GM19023 (cell line): ENCODE results near the gene SHISA7.

Experiments
- ATAC-seq: cut with Tn5 transposase; IDR thresholded peaks from one replicate; pipeline ENCODE4 v1.9.1; 2021; ENCODE audit warnings: mild to moderate bottlenecking, moderate library complexity; ENCODE audit not compliant: unreplicated experiment

SHISA7 gene

DNA sequence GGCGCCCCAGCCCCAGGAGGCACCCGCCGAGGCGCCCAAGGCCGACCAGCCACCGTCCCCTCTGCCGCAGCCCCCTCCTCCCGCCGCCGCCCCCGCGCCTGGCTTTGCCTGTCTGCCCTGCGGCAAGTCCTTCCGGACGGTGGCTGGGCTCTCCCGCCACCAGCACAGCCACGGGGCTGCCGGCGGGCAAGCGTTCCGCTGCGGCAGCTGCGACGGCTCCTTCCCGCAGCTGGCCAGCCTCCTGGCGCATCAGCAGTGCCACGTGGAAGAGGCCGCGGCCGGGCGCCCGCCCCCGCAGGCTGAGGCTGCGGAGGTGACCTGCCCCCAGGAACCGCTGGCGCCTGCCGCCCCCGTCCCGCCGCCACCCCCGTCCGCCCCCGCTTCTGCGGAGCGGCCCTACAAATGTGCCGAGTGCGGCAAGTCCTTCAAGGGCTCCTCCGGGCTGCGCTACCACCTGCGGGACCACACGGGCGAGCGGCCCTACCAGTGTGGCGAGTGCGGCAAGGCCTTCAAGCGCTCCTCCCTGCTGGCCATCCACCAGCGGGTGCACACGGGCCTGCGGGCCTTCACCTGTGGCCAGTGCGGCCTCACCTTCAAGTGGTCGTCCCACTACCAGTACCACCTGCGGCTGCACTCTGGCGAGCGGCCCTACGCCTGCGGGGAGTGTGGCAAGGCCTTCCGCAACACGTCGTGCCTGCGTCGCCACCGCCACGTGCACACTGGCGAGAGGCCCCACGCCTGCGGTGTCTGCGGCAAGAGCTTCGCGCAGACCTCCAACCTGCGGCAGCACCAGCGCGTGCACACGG is 39.3 kb upstream of the SHISA7 start:
- ATAC-seq = no peak

- no peak for ATAC-seq
Observed at GRCh38 chr19:55481794-55482155, 38.7 kb upstream of the SHISA7 start.

DNA sequence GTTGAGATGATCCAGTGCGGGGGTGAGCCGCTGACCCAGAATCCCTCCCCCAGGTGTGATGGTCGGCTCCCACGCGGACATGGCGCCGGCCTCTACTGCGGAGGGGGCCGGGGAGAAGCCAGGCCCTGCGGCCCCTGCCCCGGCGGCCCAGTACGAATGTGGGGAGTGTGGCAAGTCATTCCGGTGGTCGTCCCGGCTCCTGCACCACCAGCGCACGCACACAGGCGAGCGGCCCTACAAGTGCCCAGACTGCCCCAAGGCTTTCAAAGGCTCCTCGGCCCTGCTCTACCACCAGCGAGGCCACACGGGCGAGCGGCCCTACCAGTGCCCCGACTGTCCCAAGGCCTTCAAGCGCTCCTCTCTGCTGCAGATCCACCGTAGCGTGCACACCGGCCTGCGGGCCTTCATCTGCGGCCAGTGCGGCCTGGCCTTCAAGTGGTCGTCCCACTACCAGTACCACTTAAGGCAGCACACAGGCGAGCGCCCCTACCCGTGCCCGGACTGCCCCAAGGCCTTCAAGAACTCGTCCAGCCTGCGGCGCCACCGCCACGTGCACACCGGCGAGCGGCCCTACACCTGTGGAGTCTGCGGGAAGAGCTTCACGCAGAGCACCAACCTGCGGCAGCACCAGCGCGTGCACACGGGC is 38.2 kb upstream of the SHISA7 start:
- no peak for ATAC-seq

DNA sequence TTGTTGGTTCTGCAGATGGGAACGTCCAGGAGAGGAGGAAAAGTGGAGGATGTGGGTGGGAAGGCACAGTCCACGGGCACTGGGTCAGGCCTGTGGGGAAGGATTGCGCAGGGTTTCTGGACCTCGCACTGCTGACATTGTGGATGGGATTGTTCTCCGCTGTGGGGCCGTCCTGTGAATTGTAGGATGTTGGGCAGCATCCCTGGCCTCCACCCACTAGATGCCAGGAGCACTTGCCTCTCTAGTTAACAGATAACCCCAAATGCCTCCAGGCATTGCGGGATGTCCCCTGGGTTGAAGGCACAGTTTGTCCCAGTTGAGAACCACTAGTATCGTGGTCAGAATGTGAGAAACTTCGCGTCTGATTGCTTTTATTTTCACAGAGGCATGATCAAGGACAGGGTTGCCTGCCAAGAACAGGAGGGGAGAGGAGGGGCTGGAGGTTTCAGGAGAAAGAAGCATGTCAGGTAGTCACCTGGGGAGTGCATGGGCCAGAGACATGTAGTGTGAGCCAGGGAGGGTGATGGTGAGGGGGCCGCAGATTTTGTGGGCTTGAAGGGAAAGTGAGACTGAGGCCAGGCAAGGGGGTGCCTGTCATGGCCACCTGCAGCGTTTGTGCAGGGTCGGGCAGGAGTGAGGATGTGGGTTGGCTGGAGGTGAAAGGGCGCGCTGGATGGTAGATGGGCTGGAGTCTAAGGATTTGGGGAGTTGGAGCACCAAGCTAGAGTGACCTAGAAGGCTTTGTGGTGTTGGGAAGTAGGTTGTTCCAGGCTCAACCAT is 36.5 kb upstream of the SHISA7 start:
- ATAC-seq = no peak

DNA sequence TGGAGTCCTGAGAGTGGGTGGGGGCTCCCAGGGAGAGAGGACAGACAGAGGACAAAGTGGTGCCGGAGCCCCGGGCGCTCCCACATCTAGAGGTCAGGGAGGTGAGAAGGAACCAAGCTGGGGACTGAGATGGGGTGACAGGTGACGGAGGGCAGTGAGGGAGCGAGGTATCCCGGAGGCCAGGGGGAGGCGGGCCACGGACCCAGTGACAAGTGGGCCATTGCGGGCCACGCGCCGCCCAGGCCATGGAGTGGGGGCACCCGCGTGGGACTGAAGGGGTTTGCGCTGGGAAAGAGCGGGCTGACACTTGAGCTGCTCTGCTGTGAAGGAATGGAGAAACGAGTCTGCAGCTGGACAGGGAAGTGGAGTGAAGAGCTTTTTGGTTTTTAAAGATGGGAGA is 35.9 kb upstream of the SHISA7 start:
- ATAC-seq = no peak

DNA sequence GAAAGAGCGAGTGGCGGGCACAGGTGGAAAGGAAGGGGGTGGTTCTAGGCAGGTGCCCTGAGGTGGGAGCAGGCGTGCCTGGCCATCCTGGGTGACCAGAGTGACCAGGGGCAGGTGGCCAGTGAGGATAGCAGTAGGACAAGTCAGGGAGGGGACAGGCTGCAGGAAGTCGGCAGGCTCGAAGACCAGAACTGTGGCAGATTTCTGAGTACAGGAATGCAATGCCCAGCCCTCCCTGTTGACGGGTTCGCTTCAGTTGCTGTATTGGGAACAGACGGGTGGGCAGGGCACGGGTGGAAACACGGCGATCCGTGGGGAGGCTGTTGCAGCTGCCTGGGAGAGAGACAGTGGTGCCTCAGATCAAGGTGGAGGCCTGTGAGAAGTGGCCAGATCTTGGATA is 35.3 kb upstream of the SHISA7 start:
- no peak for ATAC-seq

DNA sequence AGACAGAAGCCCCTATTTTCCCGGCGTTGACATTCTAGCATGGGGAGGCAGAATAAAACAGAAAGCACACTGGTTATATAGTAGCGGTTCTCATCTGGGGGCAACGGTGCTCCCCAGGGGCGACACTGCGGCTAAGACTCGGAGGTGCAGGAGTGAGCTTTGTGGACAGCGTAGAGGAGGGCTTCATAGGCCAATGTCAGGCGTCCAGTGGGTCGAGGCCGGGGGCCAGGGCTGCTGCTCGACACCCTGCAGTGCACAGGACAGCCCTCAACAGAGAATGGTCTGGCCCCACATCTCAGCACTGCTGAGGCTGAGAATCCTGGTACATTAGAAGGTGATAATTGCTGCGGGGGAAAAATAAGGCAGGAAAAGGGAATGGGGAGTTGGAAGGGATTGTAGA is 34.8 kb upstream of the SHISA7 start:
- ATAC-seq = no peak

DNA sequence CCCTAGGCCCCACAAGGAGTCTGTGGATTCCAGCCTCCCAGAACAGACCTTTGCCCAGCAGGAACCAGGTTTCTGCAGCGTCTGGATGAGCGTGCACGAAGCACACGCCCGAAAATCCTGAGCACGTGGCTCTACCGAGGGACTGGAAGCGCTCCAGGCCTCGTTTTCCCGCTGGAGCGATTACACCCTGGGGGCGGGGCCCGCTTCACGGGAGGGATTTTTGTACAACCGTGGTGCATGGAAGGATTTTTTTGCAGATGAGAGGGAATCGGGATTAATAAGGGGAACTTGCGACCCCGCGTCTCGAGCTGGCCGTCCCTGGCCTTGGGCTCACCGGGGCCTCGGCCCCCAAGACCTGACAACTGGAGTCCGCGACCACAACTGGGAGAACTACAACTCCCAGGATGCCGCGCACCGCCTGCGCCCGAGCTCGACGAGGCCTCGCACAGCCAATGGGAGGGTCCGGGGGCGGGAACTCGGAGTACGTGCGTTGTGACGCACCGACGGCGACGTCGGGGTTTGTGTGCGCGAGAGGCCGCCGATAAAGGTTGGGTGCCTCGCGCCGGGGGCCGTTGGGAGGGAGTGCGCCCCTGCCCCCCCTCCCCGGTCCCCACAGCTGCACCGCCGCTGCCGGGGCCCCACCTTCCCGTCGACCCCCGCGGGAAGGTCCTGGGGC is 33.1 kb upstream of the SHISA7 start, which contains the start of gene ZNF628:
Gene ZNF628 (plus strand): TSS at position 518 of the 676 bp plus-strand sequence. CDS start 3,294 bp downstream, outside the sequence.
- ATAC-seq = peak; percentile 89

GRCh38 chr19:55474269-55475265 is 31.5 kb upstream of the SHISA7 start:
- ATAC-seq = no peak

- no peak for ATAC-seq
Observed at GRCh38 chr19:55473225-55474012, 30.3 kb upstream of the SHISA7 start.

DNA sequence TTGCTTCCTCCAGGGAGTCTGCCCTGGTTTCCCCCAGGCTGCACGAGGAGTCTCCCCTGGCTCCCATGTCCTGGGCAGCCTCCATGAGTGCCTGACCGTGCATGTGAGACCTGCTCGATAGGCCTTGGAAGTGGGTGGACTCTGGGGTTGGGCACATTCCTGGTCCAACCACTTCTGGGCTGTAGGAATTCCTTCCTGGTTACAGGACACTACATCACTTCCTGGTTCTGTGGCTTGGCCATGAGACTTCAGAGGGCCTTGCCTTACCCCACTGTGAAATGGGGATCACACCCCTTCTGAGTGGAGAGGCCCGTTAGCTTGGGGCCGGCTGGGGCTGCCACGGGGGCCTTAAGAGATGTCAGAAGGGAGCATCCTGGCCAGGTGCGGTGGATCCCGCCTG is 29.4 kb upstream of the SHISA7 start:
- no peak for ATAC-seq

DNA sequence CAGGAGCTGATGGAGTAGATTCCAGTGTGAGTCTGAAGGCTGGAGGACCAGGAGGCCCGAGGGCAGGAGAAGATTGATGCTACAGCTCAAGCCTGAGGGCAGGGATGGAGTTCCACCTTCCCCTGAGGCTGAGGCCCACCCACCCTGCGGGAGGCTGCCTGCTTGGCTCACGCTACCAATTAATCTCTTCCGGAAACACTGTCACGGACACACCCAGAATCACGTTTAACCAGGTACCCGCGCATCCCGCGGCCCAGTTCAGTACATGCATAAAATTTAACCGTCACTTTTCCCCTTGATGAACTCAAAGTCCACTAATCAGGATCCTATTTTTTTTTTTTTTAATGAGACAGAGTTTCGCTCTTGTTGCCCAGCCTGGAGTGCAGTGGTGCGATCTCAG is 28.2 kb upstream of the SHISA7 start:
- no peak for ATAC-seq

DNA sequence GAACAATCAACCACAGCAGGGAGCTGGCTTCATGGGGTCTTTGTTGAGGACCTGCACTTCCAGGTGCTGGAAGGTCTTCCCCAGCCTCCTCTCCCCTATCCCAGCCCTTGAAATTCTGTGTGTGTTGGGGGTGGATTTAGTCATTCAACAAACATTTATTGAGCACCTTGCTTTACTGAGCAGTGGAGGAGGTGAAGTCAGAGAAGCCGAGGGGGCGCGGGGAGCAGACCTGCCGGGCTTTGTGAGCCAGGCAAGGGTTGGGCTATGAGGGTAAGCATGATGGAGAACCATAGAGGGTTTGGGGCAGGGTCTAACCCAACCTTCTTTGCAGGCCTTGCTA is 24.9 kb upstream of the SHISA7 start:
- ATAC-seq = peak; percentile 10

DNA sequence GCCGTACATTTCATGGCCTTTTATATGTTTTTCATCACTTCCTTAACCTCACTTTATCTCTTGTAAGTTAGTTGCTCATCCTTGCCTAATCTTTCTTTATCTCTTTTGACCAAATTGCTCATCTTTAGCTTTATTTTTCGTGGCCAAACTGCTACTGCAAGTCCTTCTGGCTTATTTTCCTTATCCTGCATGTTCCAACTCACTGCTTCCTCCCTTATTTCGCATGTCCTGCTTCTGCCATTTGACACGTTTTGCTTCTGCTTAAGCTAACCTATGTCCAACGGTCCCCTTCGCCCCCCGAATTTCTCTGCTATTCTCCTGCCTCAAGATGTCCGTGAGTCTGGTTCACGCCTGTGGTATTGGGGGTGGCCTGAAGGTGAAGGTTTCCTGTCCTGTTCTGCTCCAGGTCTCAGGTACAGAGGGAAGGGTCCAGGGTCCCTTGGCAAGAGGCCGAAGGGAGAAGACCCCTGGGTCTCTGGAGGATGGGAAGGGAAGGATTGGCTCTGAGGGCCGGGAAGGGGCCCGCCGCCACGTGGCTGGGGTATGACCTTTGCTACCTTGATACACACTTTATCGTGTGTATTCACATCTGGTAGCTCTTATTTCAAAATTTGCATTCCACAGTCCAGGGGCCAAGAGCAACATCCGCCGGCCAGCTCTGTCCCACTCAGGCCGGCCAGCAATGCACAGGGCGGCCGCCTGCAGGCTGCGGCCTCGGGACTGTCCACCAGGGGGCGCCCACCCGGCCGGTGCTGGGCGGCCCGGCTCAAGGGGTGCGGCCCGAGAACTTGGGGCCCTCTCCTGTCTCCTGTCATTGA is 24.3 kb upstream of the SHISA7 start:
- peak; percentile 80 for ATAC-seq

- no peak for ATAC-seq
Observed at GRCh38 chr19:55466241-55466614, 23.1 kb upstream of the SHISA7 start.

DNA sequence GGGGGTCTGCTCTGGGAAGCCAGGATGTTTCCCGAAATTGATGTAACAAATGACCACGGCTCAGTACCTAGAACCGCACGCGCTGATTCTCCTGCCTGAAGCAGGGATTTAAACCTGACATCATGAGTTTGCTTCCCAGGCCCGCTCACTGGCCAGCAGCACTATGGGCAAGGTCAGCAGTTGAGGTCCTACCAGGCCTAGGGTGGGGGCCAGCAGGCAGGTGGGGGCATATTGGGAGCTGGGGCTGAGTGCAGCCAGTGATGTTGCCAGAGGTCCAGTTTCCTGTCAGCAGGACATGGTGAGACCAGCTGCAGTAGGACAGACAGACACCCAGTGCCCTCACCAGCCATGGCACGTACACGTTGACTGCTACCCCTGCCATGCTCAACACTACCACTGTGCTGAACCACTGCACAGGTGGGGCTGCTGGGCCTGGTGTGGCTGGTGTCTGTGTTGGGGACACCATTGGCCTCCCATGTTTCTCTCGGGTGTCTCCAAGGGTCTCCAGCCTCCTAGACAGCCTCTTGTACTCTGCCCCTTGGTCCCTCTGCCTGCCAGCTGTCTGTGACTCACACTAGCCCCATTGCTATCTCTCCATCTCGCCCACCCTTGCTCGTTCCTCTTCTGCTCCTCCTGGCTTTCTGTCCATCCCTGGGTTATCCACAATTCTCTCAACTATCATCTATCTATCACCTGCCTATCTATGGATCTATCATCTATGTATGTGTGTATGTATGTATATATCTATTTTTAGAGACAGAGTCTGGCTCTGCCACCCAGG is 22.6 kb upstream of the SHISA7 start:
- no peak for ATAC-seq

DNA sequence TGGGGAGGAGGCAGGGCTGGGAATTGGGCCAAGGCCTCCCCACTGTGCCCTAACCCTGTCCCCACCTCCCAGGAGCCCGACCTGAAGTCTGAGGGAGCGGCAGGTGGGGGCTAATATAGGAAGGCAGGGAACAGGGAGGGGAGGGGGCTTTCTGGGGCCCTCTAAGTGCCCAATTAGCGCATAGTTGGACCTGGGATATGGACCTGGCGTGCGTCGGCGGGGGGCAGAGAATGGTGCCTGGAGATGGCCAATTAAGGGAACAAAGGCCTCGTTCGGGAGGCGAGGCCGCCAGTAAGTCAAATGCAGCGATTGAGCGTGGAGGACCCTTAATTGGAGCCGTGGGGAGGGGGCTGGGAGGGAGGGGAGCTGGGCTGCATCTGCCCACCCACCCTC is 21.6 kb upstream of the SHISA7 start, which contains the start of gene C19orf85:
Gene C19orf85 (minus strand): TSS at position 90 of the 393 bp plus-strand sequence. CDS start 197 bp downstream, outside the sequence.
- ATAC-seq = no peak
